Panc1 (cell line): ENCODE measurements around the gene SRCIN1. TPM values are rescaled to one million over a fixed set of nuclear protein-coding genes. Genes with fewer than 3 reads are reported as not detected.
A peak's percentile ranks its signal among the peaks of the same experiment; 100 is the strongest.

Experiments used
- ATAC-seq: fragments of 200-7000 bp; cut with Tn5 transposase; 2 replicates; pipeline ENCODE4 v1.9.1; 2020; ENCODE audit warnings: mild to moderate bottlenecking, moderate library complexity
- BruUV-seq: library from RNA; stranded (reverse); fragments of 400-500 nt; replicated peaks from 2 replicates; lab custom pipeline; 2021; lab: Mats Ljungman, UMichigan
- CTCF ChIA-PET: fragments of 300-600 bp; sonication (Branson Sonifier 250); formaldehyde crosslinking; loops from one replicate; lab custom pipeline; 2022; ENCODE audit warnings: antibody characterized with exemption; lab: Charles Lee
- POLR2A ChIA-PET: fragments of 300-600 bp; sonication (Branson Sonifier 250); formaldehyde crosslinking; loops from one replicate; lab custom pipeline; 2022; ENCODE audit warnings: antibody characterized with exemption; lab: Charles Lee
- DNase-seq: peaks from one replicate; pipeline ENCODE4 v3.0.0-alpha.2; 2010; ENCODE audit warnings: low read depth, low spot score
- H3K27ac ChIP-seq: 2 replicates; pipeline ENCODE4 v1.5.1; 2011; ENCODE audit warnings: mild to moderate bottlenecking, low read length, inconsistent platforms
- H3K27me3 ChIP-seq: fragments of 200-500 bp; sonication (Bioruptor generic); 2 replicates; pipeline ENCODE4 v1.6.0; 2014; ENCODE audit warnings: low read length, inconsistent platforms; ENCODE audit not compliant: control insufficient read depth, insufficient read depth
- H3K36me3 ChIP-seq: fragments of 200-500 bp; sonication (Bioruptor generic); 2 replicates; pipeline ENCODE4 v1.5.1; 2014; ENCODE audit warnings: inconsistent platforms, mild to moderate bottlenecking, low read length, moderate library complexity; ENCODE audit not compliant: control insufficient read depth, insufficient read depth
- H3K4me1 ChIP-seq: 2 replicates; pipeline ENCODE4 v1.5.1; 2011; ENCODE audit warnings: inconsistent platforms, mild to moderate bottlenecking, low read length, moderate library complexity; ENCODE audit not compliant: control insufficient read depth, insufficient read depth
- H3K4me3 ChIP-seq, 2 experiments: 2 replicates each; pipeline ENCODE4 v1.5.1; 2011 to 2012; ENCODE audit warnings: low read depth in 2 of 2, low read length in 2 of 2, mild to moderate bottlenecking in 2 of 2, inconsistent platforms in 1 of 2, moderate library complexity in 1 of 2
- H3K9me3 ChIP-seq: fragments of 200-500 bp; sonication (Bioruptor generic); 2 replicates; pipeline ENCODE4 v1.5.1; 2014; ENCODE audit warnings: low read depth, mild to moderate bottlenecking, inconsistent platforms, low read length, moderate library complexity; ENCODE audit not compliant: control insufficient read depth, insufficient read depth
- CTCF ChIP-seq: fragments of 450-650 bp; IDR thresholded peaks from 2 replicates; pipeline ENCODE4 v1.5.1; 2017; ENCODE audit warnings: mild to moderate bottlenecking
- POLR2AphosphoS5 ChIP-seq: IDR thresholded peaks from 2 replicates; pipeline ENCODE4 v1.6.1; 2012; ENCODE audit warnings: mild to moderate bottlenecking, low read depth, low read length, moderate library complexity
- REST ChIP-seq, 2 experiments: IDR thresholded peaks; 2 replicates each; pipeline ENCODE4 v1.6.1; 2011 to 2012; ENCODE audit warnings: low read depth in 2 of 2, control low read depth in 1 of 2, low read length in 1 of 2, mild to moderate bottlenecking in 1 of 2, moderate library complexity in 1 of 2; ENCODE audit not compliant: insufficient read depth in 1 of 2
- SIN3A ChIP-seq: IDR thresholded peaks from 2 replicates; pipeline ENCODE4 v1.6.1; 2012; ENCODE audit warnings: low read depth, mild to moderate bottlenecking, low read length, moderate library complexity, borderline replicate concordance; ENCODE audit not compliant: insufficient read depth
- TCF7L2 ChIP-seq: IDR thresholded peaks from 2 replicates; pipeline ENCODE4 v1.6.1; 2011; ENCODE audit warnings: mild to moderate bottlenecking, low read depth, low read length, inconsistent platforms
- in situ Hi-C: cut with HindIII; loops from 2 replicates; pipeline ENCODE4 v1.10.0; 2016; ENCODE audit warnings: low sequenced_read_pairs, low pct_unique_long_range_greater_than_20kb
- intact Hi-C: fragments of 100-400 bp; cut with micrococcal nuclease; formaldehyde crosslinking; loops from one replicate; pipeline ENCODE4 v1.10.0; 2022; ENCODE audit not compliant: unreplicated experiment
- total RNA-seq: library from RNA; stranded (reverse); gene quantifications from one replicate; pipeline ENCODE4 v1.2.1, GENCODE V29; 2021; ENCODE audit not compliant: unreplicated experiment

Gene SRCIN1
- total RNA-seq, 1 experiment from 2014 or later, result 12.8 TPM

- DNase-seq, result no peak
- no peaks in the 10 kb centered on the region for H3K27me3 ChIP-seq
- ChIA-PET CTCF (interaction anchor here (0.6 to 0.9 kb wide), 3 partner anchors 11 to 93 kb away, joined by 3 to 5 read pairs (median 4); no protein-coding TSS in a partner anchor), POLR2A (no interaction called here)
- no peak for TF ChIP-seq POLR2AphosphoS5
- TF ChIP-seq TCF7L2, result no peak
- no peak for TF ChIP-seq REST (IDR thresholded peaks at IDR 0.05; ENCODE audit: insufficient read depth in 1 of 2, low read depth in 2 of 2, low read length in 1 of 2)
- TF ChIP-seq SIN3A, result no peak
- TF ChIP-seq CTCF, result no peak
- in situ Hi-C loops (no loop called here), intact Hi-C loops (no loop called here)
- H3K9me3 ChIP-seq, result no peaks in the 10 kb centered on the region
- ATAC-seq, result no peak
- H3K36me3 ChIP-seq, result no peaks in the 10 kb centered on the region
- H3K27ac ChIP-seq, result no peak overlapping the region
- no peak overlapping the region for H3K4me3 ChIP-seq
- TSS peak; percentile 51 for BruUV-seq
- H3K4me1 ChIP-seq, result peaks cover 17% of the 10 kb centered on the region
Measured at GRCh38 chr17:38602453-38602852, 3.3 kb downstream of the SRCIN1 start.

- ATAC-seq, result no peak
- CTCF ChIA-PET, result interaction anchor here (0.5 kb wide), 1 partner anchor 23 kb away, joined by 4 read pairs; no protein-coding TSS in a partner anchor
- TF ChIP-seq TCF7L2 (no peak), REST (IDR thresholded peaks at IDR 0.05; ENCODE audit: insufficient read depth in 1 of 2, low read depth in 2 of 2, low read length in 1 of 2) (no peak), SIN3A (no peak), POLR2AphosphoS5 (no peak), CTCF (no peak)
- in situ Hi-C loops, result no loop called here
- intact Hi-C loops, result no loop called here
- Histone ChIP-seq H3K4me1 (peaks cover 17% of the 10 kb centered on the region), H3K36me3 (no peaks in the 10 kb centered on the region), H3K27me3 (no peaks in the 10 kb centered on the region), H3K9me3 (no peaks in the 10 kb centered on the region), H3K27ac (no peak overlapping the region; the same call in 1 of the 2 replicates), H3K4me3 (no peak overlapping the region)
- POLR2A ChIA-PET, result no interaction called here
- BruUV-seq, result no TSS peak
- DNase-seq, result no peak
Measured at GRCh38 chr17:38601539-38602351, 4.0 kb downstream of the SRCIN1 start.
